Upper lobe of left lung (tissue), 6 donors: ENCODE results near the gene RNF123. TPM values are rescaled to one million over a fixed set of nuclear protein-coding genes. Genes with fewer than 3 reads are reported as not detected.
A peak's percentile ranks its signal among the peaks of the same experiment; 100 is the strongest.
"Not testable (repeated sequence)": the region's sequence is repeated elsewhere in the genome, so short reads cannot be mapped to it uniquely, and the experiment has no call there.

Experiments
- ATAC-seq, 2 donors: fragments of 200-7000 bp; cut with Tn5 transposase; one replicate each; pipeline ENCODE4 v1.9.1; 2022; ENCODE audit warnings: mild to moderate bottlenecking in 2 of 2, moderate library complexity in 2 of 2; ENCODE audit not compliant: low FRiP score in 2 of 2
- DNase-seq, 2 donors: peaks; one replicate each; pipeline ENCODE4 v3.0.0-alpha.2; 2019 to 2020
- H3K27ac ChIP-seq, 4 donors: fragments of 200-600 bp; sonication (generic); one replicate each; pipeline ENCODE4 v1.5.1; 2016 to 2019
- H3K27me3 ChIP-seq, 4 donors: fragments of 200-600 bp; sonication (generic); one replicate each; pipeline ENCODE4 v1.5.1; 2017 to 2019
- H3K36me3 ChIP-seq, 4 donors: fragments of 200-600 bp; sonication (generic); one replicate each; pipeline ENCODE4 v1.5.1; 2016 to 2019
- H3K4me1 ChIP-seq, 4 donors: fragments of 200-600 bp; sonication (generic); one replicate each; pipeline ENCODE4 v1.5.1; 2018 to 2019
- H3K4me3 ChIP-seq, 4 donors: fragments of 200-600 bp; sonication (generic); one replicate each; pipeline ENCODE4 v1.5.1; 2017 to 2019; ENCODE audit warnings: mild to moderate bottlenecking in 2 of 4, moderate library complexity in 1 of 4
- H3K9me3 ChIP-seq, 4 donors: fragments of 200-600 bp; sonication (generic); one replicate each; pipeline ENCODE4 v1.5.1; 2018 to 2019
- CTCF ChIP-seq, 6 experiments: fragments of 450-650 bp in 4 of 6; fragments of 200-600 bp in 2 of 6; sonication (generic) in 2 of 6; IDR thresholded peaks; one replicate each; pipeline ENCODE4 v1.5.1; 2016 to 2019; ENCODE audit warnings: antibody characterized with exemption in 6 of 6
- EP300 ChIP-seq, 4 donors: sonication (generic); formaldehyde crosslinking; IDR thresholded peaks; one replicate each; pipeline ENCODE4 v1.5.1; 2017; ENCODE audit warnings: antibody characterized with exemption in 4 of 4, control low read depth in 2 of 4
- POLR2A ChIP-seq, 4 donors: fragments of 450-650 bp; IDR thresholded peaks; one replicate each; pipeline ENCODE4 v1.5.1; 2016 to 2017; ENCODE audit warnings: antibody characterized with exemption in 4 of 4, mild to moderate bottlenecking in 2 of 4
- POLR2AphosphoS5 ChIP-seq, 2 donors: sonication (generic); formaldehyde crosslinking; IDR thresholded peaks; one replicate each; pipeline ENCODE4 v1.5.1; 2017; ENCODE audit warnings: antibody characterized with exemption in 2 of 2
- WGBS, 2 donors: methylation state at CpG; one replicate each; pipeline ENCODE4 v1.1.5; 2017 to 2018; 5-methylcytosine and 5-hydroxymethylcytosine counted together
- total RNA-seq, 6 donors: library from RNA; depleted of rRNA in 4 of 6; stranded (reverse); fragments of >200 nt in 4 of 6; gene quantifications; one replicate each; pipeline versions ENCODE4 v1.1.0 to v1.2.1, GENCODE V29; 2016 to 2021
- donor health status: DM: no; HTN: no; CAD: no; lungs with moderate emphysema.
- donor health status: DM: no; HTN: yes; CAD: no; lungs with severe emphysema.

The RNF123 gene
- total RNA-seq, 6 donors from 2014 or later = 14.2 to 71.2 (median 42.2) TPM

- H3K27ac ChIP-seq = no peak overlapping the region
- no peaks in the 10 kb centered on the region for H3K27me3 ChIP-seq
- H3K36me3 ChIP-seq = peaks cover 0 to 65% (median 13%) of the 10 kb centered on the region in 4 donors
- DNase-seq = no peak
- TF ChIP-seq POLR2A (IDR thresholded peaks at IDR 0.05) (no peak), CTCF (IDR thresholded peaks at IDR 0.05) (no peak), EP300 (IDR thresholded peaks at IDR 0.05) (no peak), POLR2AphosphoS5 (IDR thresholded peaks at IDR 0.05) (no peak)
- peaks cover 0 to 4% (median 0%) of the 10 kb centered on the region in 4 donors for H3K4me1 ChIP-seq
- no peak for ATAC-seq
- WGBS, 2 donors = 75 to 78% methylated on average over 2 of the region's 2 CpGs
- H3K9me3 ChIP-seq = no peaks in the 10 kb centered on the region
- no peak overlapping the region for H3K4me3 ChIP-seq
Observed at GRCh38 chr3:49745986-49746385, 56.6 kb downstream of the RNF123 start.

- Histone ChIP-seq H3K27me3 (no peaks in the 10 kb centered on the region), H3K9me3 (no peaks in the 10 kb centered on the region), H3K4me1 (peaks cover 0 to 14% (median 3%) of the 10 kb centered on the region in 4 donors), H3K36me3 (peaks cover 0 to 51% (median 10%) of the 10 kb centered on the region in 4 donors), H3K27ac (no peak overlapping the region), H3K4me3 (no peak overlapping the region)
- TF ChIP-seq POLR2AphosphoS5 (IDR thresholded peaks at IDR 0.05) (no peak), EP300 (IDR thresholded peaks at IDR 0.05) (no peak)
- ATAC-seq = no peak
- 90 to 94% methylated on average over 13 of the region's 13 CpGs for WGBS, 2 donors
- DNase-seq = no peak
Observed at GRCh38 chr3:49747792-49748480, 58.6 kb downstream of the RNF123 start.

- H3K4me3 ChIP-seq, H3K27me3 ChIP-seq, H3K9me3 ChIP-seq, ATAC-seq, DNase-seq, H3K27ac ChIP-seq: not testable (repeated sequence)
- 89 to 100% methylated on average over 5 of the region's 5 CpGs for WGBS, 2 donors
- H3K4me1 ChIP-seq = peaks cover 0 to 20% (median 10%) of the 10 kb centered on the region in 4 donors
- peaks cover 0 to 42% (median 10%) of the 10 kb centered on the region in 4 donors for H3K36me3 ChIP-seq
Observed at GRCh38 chr3:49748874-49749273, 59.5 kb downstream of the RNF123 start.

GRCh38 chr3:49750056-49750455 lies 60.7 kb downstream of the RNF123 start:
- TF ChIP-seq CTCF (IDR thresholded peaks at IDR 0.05) = no peak
- no peak for TF ChIP-seq POLR2A (IDR thresholded peaks at IDR 0.05)
- no peak for TF ChIP-seq EP300 (IDR thresholded peaks at IDR 0.05)
- TF ChIP-seq POLR2AphosphoS5 (IDR thresholded peaks at IDR 0.05) = no peak
- 83 to 95% methylated on average over 4 of the region's 4 CpGs for WGBS, 2 donors
- Histone ChIP-seq H3K27ac (peak overlapping the region in 1 of 4 donors; percentile 50), H3K9me3 (no peaks in the 10 kb centered on the region), H3K4me1 (peaks cover 0 to 27% (median 11%) of the 10 kb centered on the region in 4 donors), H3K4me3 (no peak overlapping the region), H3K27me3 (no peaks in the 10 kb centered on the region), H3K36me3 (peaks cover 0 to 31% (median 10%) of the 10 kb centered on the region in 4 donors)
- DNase-seq = no peak
- no peak for ATAC-seq

GRCh38 chr3:49751501-49751900 lies 62.1 kb downstream of the RNF123 start:
- Histone ChIP-seq H3K36me3 (peaks cover 0 to 23% (median 8%) of the 10 kb centered on the region in 4 donors), H3K9me3 (no peaks in the 10 kb centered on the region), H3K4me3 (no peak overlapping the region), H3K27ac (peak overlapping the region in 1 of 4 donors; percentile 44), H3K4me1 (peaks cover 3 to 27% (median 15%) of the 10 kb centered on the region in 4 donors), H3K27me3 (no peaks in the 10 kb centered on the region)
- TF ChIP-seq POLR2A (IDR thresholded peaks at IDR 0.05) (no peak), CTCF (IDR thresholded peaks at IDR 0.05) (no peak), EP300 (IDR thresholded peaks at IDR 0.05) (no peak), POLR2AphosphoS5 (IDR thresholded peaks at IDR 0.05) (no peak)
- no peak for DNase-seq
- WGBS, 2 donors = 76 to 81% methylated on average over 4 of the region's 4 CpGs
- no peak for ATAC-seq

- TF ChIP-seq POLR2AphosphoS5 (IDR thresholded peaks at IDR 0.05) (no peak), EP300 (IDR thresholded peaks at IDR 0.05) (no peak), POLR2A (IDR thresholded peaks at IDR 0.05) (no peak), CTCF (IDR thresholded peaks at IDR 0.05) (no peak)
- Histone ChIP-seq H3K36me3 (no peaks in the 10 kb centered on the region), H3K27me3 (no peaks in the 10 kb centered on the region), H3K4me3 (no peak overlapping the region), H3K9me3 (no peaks in the 10 kb centered on the region), H3K4me1 (peaks cover 8 to 31% (median 19%) of the 10 kb centered on the region in 4 donors), H3K27ac (no peak overlapping the region)
- DNase-seq (no peak), ATAC-seq (no peak)
- 83 to 88% methylated on average over 1 of the region's 1 CpG for WGBS, 2 donors
Observed at GRCh38 chr3:49754536-49754935, 65.2 kb downstream of the RNF123 start.
